Stomach (tissue), 9 donors: ENCODE data around the gene ZBTB46. TPM values are rescaled to one million over a fixed set of nuclear protein-coding genes. Genes with fewer than 3 reads are reported as not detected.

ENCODE experiments used
- DNase-seq, 2 donors: peaks; one replicate each; pipeline versions ENCODE4 v3.0.0 to v3.0.0-alpha.2; 2013 to 2019
- H3K27ac ChIP-seq, 5 donors: fragments of 200-600 bp in 4 of 5; sonication (generic) in 4 of 5; one replicate each; pipeline ENCODE4 v1.5.1; 2013 to 2019; ENCODE audit warnings: mild to moderate bottlenecking in 1 of 5, moderate library complexity in 1 of 5
- H3K27me3 ChIP-seq, 3 donors: fragments of 200-600 bp; sonication (generic); one replicate each; pipeline ENCODE4 v1.5.1; 2017 to 2019; ENCODE audit warnings: mixed run types in 1 of 3
- H3K36me3 ChIP-seq, 4 donors: fragments of 200-600 bp; sonication (generic); 1 replicate in 3 of 4; 2 replicates in 1 of 4; pipeline ENCODE4 v1.5.1; 2016 to 2019
- H3K4me1 ChIP-seq, 4 donors: fragments of 200-600 bp; sonication (generic); one replicate each; pipeline ENCODE4 v1.5.1; 2016 to 2019
- H3K4me3 ChIP-seq, 4 donors: fragments of 200-600 bp; sonication (generic) in 3 of 4; one replicate each; pipeline ENCODE4 v1.5.1; 2016 to 2019; ENCODE audit warnings: mild to moderate bottlenecking in 1 of 4
- H3K9me3 ChIP-seq, 4 donors: fragments of 200-600 bp; sonication (generic); one replicate each; pipeline ENCODE4 v1.5.1; 2016 to 2019
- CTCF ChIP-seq, 7 experiments: fragments of 450-650 bp in 4 of 7; fragments of 200-600 bp in 3 of 7; sonication (generic) in 3 of 7; IDR thresholded peaks; one replicate each; pipeline ENCODE4 v1.5.1; 2016 to 2019; ENCODE audit warnings: antibody characterized with exemption in 7 of 7, control low read depth in 2 of 7, mild to moderate bottlenecking in 1 of 7
- EP300 ChIP-seq: sonication (generic); formaldehyde crosslinking; IDR thresholded peaks from one replicate; pipeline ENCODE4 v1.6.1; 2017; ENCODE audit warnings: antibody characterized with exemption
- POLR2A ChIP-seq, 4 donors: fragments of 450-650 bp; IDR thresholded peaks; one replicate each; pipeline ENCODE4 v1.6.1; 2016; ENCODE audit warnings: antibody characterized with exemption in 4 of 4, control low read depth in 2 of 4, mild to moderate bottlenecking in 1 of 4, moderate library complexity in 1 of 4
- POLR2AphosphoS5 ChIP-seq, 3 donors: sonication (generic); formaldehyde crosslinking; IDR thresholded peaks; one replicate each; pipeline ENCODE4 v1.6.1; 2016; ENCODE audit warnings: antibody characterized with exemption in 3 of 3
- WGBS, 5 donors: extraction: QIAGEN DNeasy Blood & Tissue Kit in 3 of 5; methylation state at CpG; one replicate each; pipeline versions ENCODE4 v1.1.5 to v1.1.7; 2013 to 2018; 5-methylcytosine and 5-hydroxymethylcytosine counted together
- intact Hi-C: fragments of 100-400 bp; cut with DNase I; formaldehyde crosslinking; loops from one replicate; pipeline ENCODE4 v1.15.1; 2023; ENCODE audit warnings: low total_unique reads
- polyA plus RNA-seq, 3 donors: library from polyadenylated mRNA; stranded (reverse); fragments of 200-250 nt; gene quantifications; one replicate each; pipeline ENCODE4 v1.2.3, GENCODE V29; 2013
- total RNA-seq, 5 donors: library from RNA; depleted of rRNA; stranded (reverse); fragments of >200 nt; gene quantifications; one replicate each; pipeline versions ENCODE4 v1.1.0 to v1.2.3, GENCODE V29; 2014 to 2016
- donor health status: healthy with polysubstance abuse.
- donor health status: Bipolar disorder and iron deficiency.
- donor health status: healthy.

Gene ZBTB46
- total and polyA plus RNA-seq, 8 donors, result 0.58 to 13.4 (median 2.5) TPM

DNA sequence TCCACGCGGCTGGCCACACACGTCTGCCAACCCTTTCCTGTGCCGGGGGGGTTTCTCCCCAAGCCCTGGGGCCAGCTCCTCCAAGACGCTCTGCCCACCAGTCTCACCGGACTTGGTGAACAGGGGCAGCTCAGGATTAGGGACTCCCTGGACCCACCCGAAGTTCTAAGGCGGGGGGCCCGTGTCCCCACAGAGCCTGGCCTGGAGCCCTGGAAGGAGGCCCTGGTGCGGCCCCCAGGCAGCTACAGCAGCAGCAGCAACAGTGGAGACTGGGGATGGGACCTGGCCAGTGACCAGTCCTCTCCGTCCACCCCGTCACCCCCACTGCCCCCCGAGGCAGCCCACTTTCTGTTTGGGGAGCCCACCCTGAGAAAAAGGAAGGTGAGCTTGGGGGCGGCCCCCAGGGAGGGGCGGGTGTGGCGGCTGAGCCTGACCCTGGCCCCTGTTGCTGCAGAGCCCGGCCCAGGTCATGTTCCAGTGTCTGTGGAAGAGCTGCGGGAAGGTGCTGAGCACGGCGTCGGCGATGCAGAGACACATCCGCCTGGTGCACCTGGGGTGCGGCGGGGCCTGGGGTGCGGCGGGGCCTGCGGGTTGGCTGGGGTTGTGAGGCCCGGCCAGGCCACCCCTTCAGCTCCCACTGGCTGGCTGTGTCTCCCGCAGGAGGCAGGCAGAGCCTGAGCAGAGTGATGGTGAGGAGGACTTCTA is 89.2 kb downstream of the ZBTB46 start:
- Histone ChIP-seq H3K27ac (peak overlapping the region; percentile 83 to 97 (median 93)), H3K27me3 (peaks cover 0 to 6% (median 0%) of the 10 kb centered on the region in 3 donors), H3K9me3 (no peaks in the 10 kb centered on the region), H3K4me3 (peak overlapping the region; percentile 65 to 85 (median 68)), H3K4me1 (peaks cover 34 to 53% (median 46%) of the 10 kb centered on the region in 4 donors), H3K36me3 (peaks cover 8 to 35% (median 29%) of the 10 kb centered on the region in 4 donors)
- WGBS, 5 donors, result 76 to 82% (median 79%) methylated on average over 19 to 30 of the region's 30 CpGs
- peak in 1 of 2 donors; percentile 22 for DNase-seq
- intact Hi-C loops, result no loop called here
- TF ChIP-seq CTCF (IDR thresholded peaks at IDR 0.05) (no peak), EP300 (no peak), POLR2AphosphoS5 (IDR thresholded peaks at IDR 0.05) (no peak), POLR2A (IDR thresholded peaks at IDR 0.05) (no peak)

GRCh38 chr20:63741354-63741675 is 89.7 kb downstream of the ZBTB46 start:
- Histone ChIP-seq H3K4me3 (peak overlapping the region; percentile 65 to 85 (median 68)), H3K27me3 (peaks cover 0 to 6% (median 0%) of the 10 kb centered on the region in 3 donors), H3K4me1 (peaks cover 40 to 59% (median 51%) of the 10 kb centered on the region in 4 donors), H3K36me3 (peaks cover 8 to 33% (median 27%) of the 10 kb centered on the region in 4 donors), H3K9me3 (no peaks in the 10 kb centered on the region), H3K27ac (peak overlapping the region; percentile 83 to 97 (median 93))
- no peak for DNase-seq
- TF ChIP-seq POLR2AphosphoS5 (IDR thresholded peaks at IDR 0.05) (no peak), CTCF (IDR thresholded peaks at IDR 0.05) (no peak), POLR2A (IDR thresholded peaks at IDR 0.05) (no peak), EP300 (no peak)
- intact Hi-C loops, result no loop called here
- 15 to 42% (median 28%) methylated on average over 4 to 6 of the region's 6 CpGs for WGBS, 5 donors

DNA sequence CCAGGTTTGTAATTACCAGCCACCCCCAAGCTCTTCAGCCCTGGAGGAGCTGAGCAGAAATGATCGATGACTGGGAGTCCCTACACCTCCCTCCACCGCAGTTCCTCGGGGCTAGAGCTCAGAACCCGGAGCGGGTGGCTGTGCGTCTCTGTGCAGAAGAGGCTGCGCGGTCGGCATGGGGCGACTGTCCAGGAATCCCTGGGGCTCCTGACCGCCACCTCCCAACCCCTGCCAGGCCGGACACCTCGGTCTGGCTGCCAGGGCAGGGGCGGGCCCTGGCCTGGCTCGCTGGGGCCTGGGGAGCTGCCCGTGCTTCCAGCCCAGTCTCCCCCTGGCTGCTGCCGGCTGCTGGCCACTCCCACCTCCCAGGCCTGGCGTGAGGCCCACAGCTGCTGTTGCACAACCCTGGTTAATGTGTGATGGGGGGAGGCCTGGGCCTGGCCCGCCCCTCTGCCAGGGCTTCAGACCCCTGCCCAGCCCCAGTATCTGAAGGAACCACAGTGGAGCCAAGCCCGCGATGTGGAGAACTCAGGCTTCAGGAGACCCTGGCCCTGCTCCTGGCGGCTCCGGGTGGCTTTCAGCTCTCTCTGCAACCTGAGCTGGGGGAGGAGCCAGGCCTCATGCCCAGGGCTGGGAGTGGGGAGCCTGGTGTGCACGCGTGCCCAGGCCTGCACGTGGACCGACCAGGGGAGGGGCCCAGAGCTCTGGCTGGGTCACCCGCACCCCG is 90.3 kb downstream of the ZBTB46 start:
- WGBS, 5 donors, result 0 to 7% (median 5%) methylated on average over 9 to 29 of the region's 29 CpGs

More for the DNA sequence above, 90.3 kb downstream of the ZBTB46 start:
- Histone ChIP-seq H3K27ac (peak overlapping the region; percentile 83 to 97 (median 93)), H3K27me3 (peaks cover 0 to 6% (median 0%) of the 10 kb centered on the region in 3 donors), H3K4me3 (peak overlapping the region; percentile 65 to 85 (median 68)), H3K9me3 (no peaks in the 10 kb centered on the region), H3K36me3 (peaks cover 10 to 33% (median 30%) of the 10 kb centered on the region in 4 donors), H3K4me1 (peaks cover 43 to 64% (median 56%) of the 10 kb centered on the region in 4 donors)
- intact Hi-C loops, result no loop called here
- TF ChIP-seq EP300 (no peak), POLR2A (IDR thresholded peaks at IDR 0.05) (no peak), POLR2AphosphoS5 (IDR thresholded peaks at IDR 0.05) (peak in 2 of 3 donors; percentile 55 to 73), CTCF (IDR thresholded peaks at IDR 0.05) (peak in 3 of 7 experiments; percentile 7 to 55 (median 43))
- peak; percentile 95 to 97 for DNase-seq
